Esophagus muscularis mucosa (tissue), 4 donors: ENCODE measurements around the gene CRISPLD2. TPM values are rescaled to one million over a fixed set of nuclear protein-coding genes. Genes with fewer than 3 reads are reported as not detected.
A peak's percentile ranks its signal among the peaks of the same experiment; 100 is the strongest.

Experiments used
- DNase-seq: peaks from one replicate; pipeline ENCODE4 v3.0.0-alpha.2; 2017; ENCODE audit errors: extremely low spot score
- H3K27ac ChIP-seq, 4 donors: fragments of 200-600 bp; sonication (generic); replicated peaks in 1 of 4; 1 replicate in 3 of 4; 2 replicates in 1 of 4; pipeline ENCODE4 v1.5.1; 2016 to 2019; ENCODE audit warnings: mild to moderate bottlenecking in 1 of 4
- H3K27me3 ChIP-seq, 4 donors: fragments of 200-600 bp; sonication (generic); one replicate each; pipeline versions ENCODE4 v1.5.1 to v1.6.0; 2016 to 2019
- H3K36me3 ChIP-seq, 4 donors: fragments of 200-600 bp; sonication (generic); one replicate each; pipeline ENCODE4 v1.5.1; 2016 to 2019
- H3K4me1 ChIP-seq, 4 donors: fragments of 200-600 bp; sonication (generic); one replicate each; pipeline ENCODE4 v1.5.1; 2016 to 2019
- H3K4me3 ChIP-seq, 4 donors: fragments of 200-600 bp; sonication (generic); 1 replicate in 2 of 4; 2 replicates in 2 of 4; pipeline ENCODE4 v1.5.1; 2016 to 2019; ENCODE audit warnings: mild to moderate bottlenecking in 4 of 4, moderate library complexity in 1 of 4
- H3K9me3 ChIP-seq, 4 donors: fragments of 200-600 bp; sonication (generic); 1 replicate in 3 of 4; 2 replicates in 1 of 4; pipeline ENCODE4 v1.5.1; 2016 to 2019
- EP300 ChIP-seq: sonication (generic); formaldehyde crosslinking; IDR thresholded peaks from one replicate; pipeline ENCODE4 v1.6.1; 2017; ENCODE audit warnings: antibody characterized with exemption
- POLR2A ChIP-seq: fragments of 450-650 bp; IDR thresholded peaks from one replicate; pipeline ENCODE4 v1.6.1; 2017; ENCODE audit warnings: antibody characterized with exemption, moderate library complexity, mild to moderate bottlenecking, low read depth
- POLR2AphosphoS5 ChIP-seq, 2 donors: sonication (generic); formaldehyde crosslinking; IDR thresholded peaks; one replicate each; pipeline ENCODE4 v1.6.1; 2017; ENCODE audit warnings: antibody characterized with exemption in 2 of 2
- WGBS: methylation state at CpG from one replicate; pipeline ENCODE4 v1.1.5; 2018; 5-methylcytosine and 5-hydroxymethylcytosine counted together
- intact Hi-C: fragments of 100-400 bp; cut with DNase I; formaldehyde crosslinking; loops from one replicate; pipeline ENCODE4 v1.15.1; 2023
- total RNA-seq, 4 donors: library from RNA; depleted of rRNA; stranded (reverse); fragments of >200 nt; gene quantifications; one replicate each; pipeline versions ENCODE4 v1.1.0 to v1.2.1, GENCODE V29; 2016
- TF ChIP-seq, protein P1 (sequence below), 3 experiments: fragments of 200-600 bp in 2 of 3; fragments of 450-650 bp in 1 of 3; sonication (generic) in 2 of 3; IDR thresholded peaks; one replicate each; pipeline ENCODE4 v1.5.1; 2017 to 2019; ENCODE audit warnings: antibody characterized with exemption in 3 of 3, mild to moderate bottlenecking in 2 of 3, moderate library complexity in 1 of 3

CRISPLD2 gene
- total RNA-seq, 4 donors from 2014 or later: 230 to 568 (median 289) TPM

DNA sequence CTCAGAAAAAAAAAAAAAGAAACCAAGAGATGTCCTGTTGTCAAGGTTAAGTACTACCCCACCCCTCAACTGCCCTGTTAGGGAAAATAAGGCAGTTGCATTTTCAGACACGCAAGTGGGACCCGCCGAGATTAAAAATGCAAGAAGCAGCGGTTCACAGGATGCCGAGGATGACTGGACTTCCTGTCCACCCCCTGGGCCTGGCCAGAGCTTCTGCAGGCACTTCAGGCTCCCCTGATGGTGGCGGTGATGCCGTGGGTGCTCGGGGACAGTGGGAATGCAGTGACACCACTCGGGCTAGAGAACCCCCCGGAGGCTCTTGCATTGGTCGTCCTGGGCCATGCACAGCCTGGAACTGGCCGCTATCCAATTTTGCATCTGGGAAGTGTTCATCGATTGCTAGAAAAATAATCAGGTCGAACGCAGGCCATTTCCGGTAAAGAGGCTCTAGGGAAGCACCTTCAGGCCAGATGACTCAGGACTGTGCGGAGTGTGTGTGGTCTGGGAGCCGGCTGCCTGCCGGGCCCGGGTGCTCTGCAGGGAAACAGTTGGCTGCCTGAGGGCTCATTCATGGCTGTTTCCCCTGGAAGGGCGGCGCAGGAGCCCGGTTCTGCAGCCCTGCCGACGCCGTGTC, 13.4 kb upstream of the CRISPLD2 start:
- H3K27me3 ChIP-seq: no peaks in the 10 kb centered on the region
- no peak for TF ChIP-seq POLR2A
- H3K4me1 ChIP-seq: peaks cover 5 to 15% (median 9%) of the 10 kb centered on the region in 4 donors
- intact Hi-C loops: no loop called here
- WGBS: 50% methylated on average over 23 of the region's 26 CpGs
- H3K4me3 ChIP-seq: peak overlapping the region in 3 of 4 donors; percentile 2 to 20 (median 9)
- peak overlapping the region in 2 of 4 donors; percentile 48 to 53 for H3K27ac ChIP-seq
- H3K9me3 ChIP-seq: no peaks in the 10 kb centered on the region
- DNase-seq: no peak
- no peaks in the 10 kb centered on the region for H3K36me3 ChIP-seq

DNA sequence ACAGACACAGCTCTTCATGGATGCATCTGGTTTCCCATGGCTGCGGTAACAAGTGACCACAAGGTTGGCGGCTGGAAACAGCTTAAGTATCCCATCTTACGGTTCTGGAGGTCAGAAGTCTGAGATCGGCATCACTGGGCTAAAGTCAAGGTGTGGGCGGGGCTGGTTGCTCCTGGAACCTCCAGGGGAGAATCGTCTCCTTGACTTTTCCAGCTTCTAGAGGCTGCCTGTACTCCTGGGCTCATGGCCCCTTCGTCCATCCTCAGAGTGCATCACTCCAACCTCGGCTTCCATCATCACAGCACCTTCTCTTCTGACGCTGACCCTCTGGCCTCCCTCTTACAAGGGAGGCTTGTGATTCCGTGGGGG, 12.9 kb upstream of the CRISPLD2 start:
- Histone ChIP-seq H3K9me3 (no peaks in the 10 kb centered on the region), H3K36me3 (no peaks in the 10 kb centered on the region), H3K4me1 (peaks cover 5 to 16% (median 9%) of the 10 kb centered on the region in 4 donors), H3K4me3 (peak overlapping the region in 2 of 4 donors; percentile 9 to 20), H3K27me3 (no peaks in the 10 kb centered on the region), H3K27ac (peak overlapping the region in 2 of 4 donors; percentile 48 to 53)
- TF ChIP-seq, protein P1, sequence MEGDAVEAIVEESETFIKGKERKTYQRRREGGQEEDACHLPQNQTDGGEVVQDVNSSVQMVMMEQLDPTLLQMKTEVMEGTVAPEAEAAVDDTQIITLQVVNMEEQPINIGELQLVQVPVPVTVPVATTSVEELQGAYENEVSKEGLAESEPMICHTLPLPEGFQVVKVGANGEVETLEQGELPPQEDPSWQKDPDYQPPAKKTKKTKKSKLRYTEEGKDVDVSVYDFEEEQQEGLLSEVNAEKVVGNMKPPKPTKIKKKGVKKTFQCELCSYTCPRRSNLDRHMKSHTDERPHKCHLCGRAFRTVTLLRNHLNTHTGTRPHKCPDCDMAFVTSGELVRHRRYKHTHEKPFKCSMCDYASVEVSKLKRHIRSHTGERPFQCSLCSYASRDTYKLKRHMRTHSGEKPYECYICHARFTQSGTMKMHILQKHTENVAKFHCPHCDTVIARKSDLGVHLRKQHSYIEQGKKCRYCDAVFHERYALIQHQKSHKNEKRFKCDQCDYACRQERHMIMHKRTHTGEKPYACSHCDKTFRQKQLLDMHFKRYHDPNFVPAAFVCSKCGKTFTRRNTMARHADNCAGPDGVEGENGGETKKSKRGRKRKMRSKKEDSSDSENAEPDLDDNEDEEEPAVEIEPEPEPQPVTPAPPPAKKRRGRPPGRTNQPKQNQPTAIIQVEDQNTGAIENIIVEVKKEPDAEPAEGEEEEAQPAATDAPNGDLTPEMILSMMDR (IDR thresholded peaks at IDR 0.05): no peak
- TF ChIP-seq POLR2A (no peak), EP300 (no peak), POLR2AphosphoS5 (IDR thresholded peaks at IDR 0.05) (no peak)
- intact Hi-C loops: no loop called here
- 91% methylated on average over 10 of the region's 10 CpGs for WGBS
- no peak for DNase-seq

DNA sequence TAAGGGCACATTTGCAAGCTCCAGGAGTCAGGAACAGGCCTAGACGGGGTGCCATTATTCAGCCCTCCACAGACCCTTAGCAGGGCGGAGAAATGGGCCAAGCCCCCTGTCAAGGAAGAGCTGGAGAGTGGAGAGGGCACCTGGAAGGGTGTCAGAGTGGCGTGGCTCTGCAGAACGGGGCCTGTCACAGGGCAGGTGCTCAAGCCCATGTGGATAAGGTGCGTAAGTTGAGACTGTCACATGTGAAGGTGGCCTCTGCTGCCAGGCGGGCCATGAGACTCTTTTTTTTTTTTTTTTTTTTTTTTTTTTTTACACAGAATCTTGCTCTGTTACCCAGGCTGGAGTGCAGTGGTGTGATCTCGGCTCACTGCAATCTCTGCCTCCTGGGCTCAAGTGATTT, 12.0 kb upstream of the CRISPLD2 start:
- H3K4me3 ChIP-seq: no peak overlapping the region
- no peak for DNase-seq

GRCh38 chr16:84808826-84809225, 11.0 kb upstream of the CRISPLD2 start:
- H3K36me3 ChIP-seq: no peaks in the 10 kb centered on the region
- H3K27me3 ChIP-seq: no peaks in the 10 kb centered on the region
- no peaks in the 10 kb centered on the region for H3K9me3 ChIP-seq
- peaks cover 5 to 16% (median 9%) of the 10 kb centered on the region in 4 donors for H3K4me1 ChIP-seq
- no peak overlapping the region for H3K4me3 ChIP-seq
- DNase-seq: no peak
- TF ChIP-seq, protein P1 (IDR thresholded peaks at IDR 0.05): no peak
- TF ChIP-seq POLR2AphosphoS5 (IDR thresholded peaks at IDR 0.05): no peak
- no peak for TF ChIP-seq EP300
- intact Hi-C loops: no loop called here
- H3K27ac ChIP-seq: no peak overlapping the region
- WGBS: 96% methylated on average over 8 of the region's 8 CpGs

More for the DNA sequence above, 12.0 kb upstream of the CRISPLD2 start:
- WGBS: 89% methylated on average over 7 of the region's 7 CpGs
- Histone ChIP-seq H3K9me3 (no peaks in the 10 kb centered on the region), H3K27ac (no peak overlapping the region), H3K27me3 (no peaks in the 10 kb centered on the region), H3K36me3 (no peaks in the 10 kb centered on the region), H3K4me1 (peaks cover 5 to 16% (median 9%) of the 10 kb centered on the region in 4 donors)
- intact Hi-C loops: no loop called here
- TF ChIP-seq POLR2A (no peak), POLR2AphosphoS5 (IDR thresholded peaks at IDR 0.05) (no peak), EP300 (no peak)
- TF ChIP-seq, protein P1 (IDR thresholded peaks at IDR 0.05): no peak

- Histone ChIP-seq H3K27me3 (no peaks in the 10 kb centered on the region), H3K27ac (peak overlapping the region in 3 of 4 donors; percentile 40 to 60 (median 42)), H3K4me3 (no peak overlapping the region), H3K4me1 (peaks cover 5 to 19% (median 9%) of the 10 kb centered on the region in 4 donors), H3K9me3 (no peaks in the 10 kb centered on the region), H3K36me3 (no peaks in the 10 kb centered on the region)
- intact Hi-C loops: no loop called here
- TF ChIP-seq EP300 (no peak), POLR2AphosphoS5 (IDR thresholded peaks at IDR 0.05) (peak; percentile 15 to 20), POLR2A (no peak)
- TF ChIP-seq, protein P1 (IDR thresholded peaks at IDR 0.05): no peak
- no peak for DNase-seq
- WGBS: 78% methylated on average over 12 of the region's 17 CpGs
Measured at GRCh38 chr16:84810518-84811273, 9.1 kb upstream of the CRISPLD2 start.
